Kidney tubule cell (primary cell): ENCODE results near the gene ADH1B.
A peak's percentile ranks its signal among the peaks of the same experiment; 100 is the strongest.
"Not testable (repeated sequence)": the region's sequence is repeated elsewhere in the genome, so short reads cannot be mapped to it uniquely, and the experiment has no call there.

Experiments
- DNase-seq: peaks from one replicate; pipeline ENCODE4 v3.0.0-alpha.2; 2018; ENCODE audit warnings: low spot score

Gene ADH1B

GRCh38 chr4:99321241-99322191 lies at the start of gene ADH1B:
Gene ADH1B, minus strand, starts transcription at chr4:99321401. Its CDS starts 70 bp downstream, at chr4:99321331.
- no peak for DNase-seq

DNA sequence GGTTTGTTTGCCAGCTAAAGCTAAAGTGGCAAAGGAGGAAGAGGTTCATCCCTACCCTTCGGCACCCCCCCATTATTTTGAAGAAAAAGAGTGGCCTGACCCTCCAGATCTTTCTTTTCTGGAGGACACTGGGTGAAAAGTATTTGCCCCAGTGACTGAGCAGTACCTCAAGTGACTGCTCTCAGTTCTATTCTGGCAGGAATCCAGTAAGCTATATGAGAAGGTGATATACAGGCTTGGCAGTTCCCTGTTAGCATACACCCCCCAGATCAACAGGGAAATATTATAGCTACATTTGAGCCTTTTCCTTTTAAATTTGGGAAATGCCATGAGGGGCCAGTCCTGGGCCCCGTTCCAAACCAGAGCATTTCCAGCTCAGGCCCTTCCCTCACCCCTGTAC lies 46.6 kb upstream of the ADH1B start:
- DNase-seq: not testable (repeated sequence)

- no peak for DNase-seq
Measured at GRCh38 chr4:99366491-99366890, 45.3 kb upstream of the ADH1B start.

GRCh38 chr4:99362768-99363167 lies 41.6 kb upstream of the ADH1B start:
- no peak for DNase-seq

GRCh38 chr4:99361899-99362275 lies 40.7 kb upstream of the ADH1B start:
- no peak for DNase-seq

DNA sequence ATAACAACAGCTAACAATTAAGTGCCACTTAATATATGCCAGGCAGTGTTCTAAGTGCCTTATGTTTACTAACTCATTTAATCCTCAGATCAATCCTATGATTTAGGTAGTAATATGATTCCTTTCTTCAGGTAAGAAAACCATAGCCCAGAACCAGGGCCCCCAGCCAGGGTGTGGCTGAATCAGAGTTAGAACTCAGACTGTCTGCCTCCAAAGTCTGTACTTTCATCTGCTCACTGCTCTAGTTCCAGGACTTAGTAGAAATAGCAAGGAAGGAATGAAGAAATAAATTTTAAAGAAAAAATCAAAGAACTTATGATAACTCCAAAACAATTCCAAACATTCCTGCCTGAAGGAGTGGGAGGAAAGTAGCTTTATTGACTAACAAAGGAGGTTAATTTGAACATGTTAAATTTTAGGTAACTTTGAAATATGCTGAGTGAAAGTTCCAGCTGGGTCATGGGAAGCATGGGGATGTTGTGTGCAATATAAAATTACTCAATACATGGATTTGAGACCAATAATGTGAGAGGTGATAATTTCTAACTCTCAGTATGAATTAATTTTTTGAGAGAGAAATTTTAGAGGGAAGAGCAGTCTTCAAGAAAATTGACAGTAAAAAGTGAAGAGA lies 40.2 kb upstream of the ADH1B start:
- no peak for DNase-seq

GRCh38 chr4:99359480-99360204 lies 38.4 kb upstream of the ADH1B start:
- DNase-seq: no peak

- DNase-seq: no peak
Measured at GRCh38 chr4:99357948-99358347, 36.7 kb upstream of the ADH1B start.

DNA sequence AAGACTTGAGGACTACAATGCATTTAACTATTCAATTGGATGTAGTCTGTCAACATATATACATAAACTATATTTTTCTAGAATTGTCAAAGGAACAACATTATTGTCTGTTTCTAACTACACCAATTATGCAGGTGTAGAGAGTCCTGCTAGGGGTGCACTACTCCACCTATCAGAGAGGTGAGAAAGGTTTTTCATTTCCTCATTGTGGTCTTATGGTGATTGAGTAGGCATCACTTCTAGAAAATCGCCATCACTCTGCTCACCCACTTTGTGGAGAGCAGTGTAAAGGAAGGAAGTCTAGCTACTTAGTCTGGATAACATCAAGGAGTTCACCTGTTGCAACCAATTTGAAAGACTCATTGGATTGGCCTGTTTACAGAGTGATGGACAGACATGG lies 35.8 kb upstream of the ADH1B start:
- no peak for DNase-seq

GRCh38 chr4:99356149-99356548 lies 34.9 kb upstream of the ADH1B start:
- DNase-seq: not testable (repeated sequence)

GRCh38 chr4:99352602-99353537 lies 31.7 kb upstream of the ADH1B start, which contains the start of gene ADH1C:
Gene ADH1C, minus strand, starts transcription at chr4:99352746. Its CDS starts 71 bp downstream, at chr4:99352675.
- peak; percentile 3 for DNase-seq

GRCh38 chr4:99351487-99351886 lies 30.3 kb upstream of the ADH1B start:
- DNase-seq: no peak

- no peak for DNase-seq
Measured at GRCh38 chr4:99349338-99349737, 28.1 kb upstream of the ADH1B start.

- not testable (repeated sequence) for DNase-seq
Measured at GRCh38 chr4:99342624-99343023, 21.4 kb upstream of the ADH1B start.

GRCh38 chr4:99341426-99341825 lies 20.2 kb upstream of the ADH1B start:
- DNase-seq: no peak

DNA sequence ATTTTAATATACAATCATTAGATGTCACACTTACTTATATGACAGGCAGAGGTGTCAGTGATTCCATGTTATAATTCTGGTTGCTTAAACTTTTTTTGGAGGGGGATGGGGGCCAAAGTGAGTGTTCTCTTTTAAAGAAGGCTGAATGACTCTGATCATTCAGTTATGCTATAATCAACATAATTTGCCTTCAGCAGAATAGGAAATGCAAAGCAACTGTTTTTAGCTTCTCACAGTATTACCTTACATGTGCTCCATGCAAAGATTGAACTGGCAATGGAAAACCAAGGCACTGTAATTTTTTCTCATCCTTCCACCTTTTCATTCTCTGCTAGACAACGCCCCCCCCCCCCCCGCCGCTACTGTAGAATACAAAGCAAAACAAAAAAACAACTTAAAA lies 18.0 kb upstream of the ADH1B start:
- DNase-seq: no peak

GRCh38 chr4:99336553-99336952 lies 15.4 kb upstream of the ADH1B start:
- DNase-seq: no peak

DNA sequence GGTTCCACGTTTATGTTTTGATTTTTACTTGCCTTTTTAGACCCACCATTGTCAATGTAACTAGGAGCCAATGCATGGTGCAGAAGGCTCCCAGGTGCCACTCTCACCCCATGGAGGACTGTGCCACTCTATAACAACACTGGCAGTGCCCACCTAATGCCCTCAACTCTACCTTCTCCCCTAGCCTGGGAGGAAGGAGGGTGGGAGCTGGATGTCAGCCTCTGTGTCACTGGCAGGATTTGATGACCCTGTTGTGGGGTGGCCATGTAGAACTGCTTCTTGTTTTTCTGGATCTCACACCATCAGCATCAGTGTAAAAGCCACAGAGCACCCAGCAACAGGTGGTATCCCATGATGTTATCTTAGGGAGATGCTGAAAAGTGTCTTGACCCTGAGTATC lies 13.7 kb upstream of the ADH1B start:
- DNase-seq: no peak

DNA sequence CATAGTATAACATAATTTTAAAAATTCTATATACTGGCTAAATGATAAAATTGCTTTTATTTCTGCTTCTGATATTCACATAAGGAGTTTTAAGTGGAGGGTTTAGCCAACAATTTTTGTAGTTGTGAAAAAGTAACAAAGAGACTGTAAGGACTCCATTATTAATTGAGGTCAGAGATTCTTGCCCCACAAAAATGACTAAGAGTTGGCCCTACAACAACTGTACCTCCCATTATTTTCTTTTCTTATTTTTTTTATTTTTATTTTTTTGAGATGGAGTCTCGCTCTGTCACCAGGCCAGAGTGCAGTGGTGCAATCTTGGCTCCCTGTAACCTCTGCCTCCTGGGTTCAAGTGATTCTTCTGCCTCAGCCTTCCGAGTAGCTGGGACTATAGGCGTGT lies 9.4 kb upstream of the ADH1B start:
- no peak for DNase-seq

DNA sequence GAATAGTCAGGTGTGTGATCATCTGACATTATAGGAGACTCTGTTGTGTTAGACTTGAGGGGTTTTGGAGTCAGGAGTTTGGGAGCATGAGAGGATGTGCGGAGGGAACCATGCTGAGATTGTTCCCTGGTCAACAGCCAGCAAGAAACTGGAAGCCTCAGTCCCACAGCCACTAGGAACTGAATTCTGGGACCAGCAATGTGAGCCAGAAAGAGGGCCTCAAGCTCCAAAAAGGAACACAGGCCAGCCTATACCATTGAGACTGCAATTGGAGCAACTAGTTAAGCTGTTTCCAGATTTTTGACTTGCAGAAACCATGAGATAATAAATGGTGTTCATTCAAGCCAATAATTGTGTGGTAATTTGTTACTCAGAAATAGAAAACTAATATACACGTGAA lies 8.7 kb upstream of the ADH1B start:
- no peak for DNase-seq

- DNase-seq: no peak
Measured at GRCh38 chr4:99324979-99325378, 3.8 kb upstream of the ADH1B start.

- DNase-seq: no peak
Measured at GRCh38 chr4:99324361-99324760, 3.2 kb upstream of the ADH1B start.
